ENCODE measurements around the gene ISL2. TPM values are rescaled to one million over a fixed set of nuclear protein-coding genes. Genes with fewer than 3 reads are reported as not detected.
A peak's percentile ranks its signal among the peaks of the same experiment; 100 is the strongest.

ISL2 gene
- total RNA-seq, 1 donor from 2014 or later = 78.7 TPM

GRCh38 chr15:76337696-76338485 lies 1.3 kb downstream of the ISL2 start:
- peaks cover 12% of the 10 kb centered on the region for H3K36me3 Mint-ChIP-seq (ENCODE audit: unreplicated experiment)
- no peak overlapping the region for H3K27ac Mint-ChIP-seq (ENCODE audit: unreplicated experiment)
- TF ChIP-seq CTCF (IDR thresholded peaks at IDR 0.05; ENCODE audit: partially characterized antibody, unreplicated experiment) = no peak
- peaks cover 16% of the 10 kb centered on the region for H3K4me1 Mint-ChIP-seq (ENCODE audit: low read depth, unreplicated experiment)
- H3K9me3 Mint-ChIP-seq (ENCODE audit: unreplicated experiment) = peaks cover 49% of the 10 kb centered on the region
- H3K4me3 Mint-ChIP-seq (ENCODE audit: unreplicated experiment) = peak overlapping the region; percentile 87
- DNase-seq = peak; percentile 57
- peaks cover 45% of the 10 kb centered on the region for H3K27me3 Mint-ChIP-seq (ENCODE audit: unreplicated experiment)

DNA sequence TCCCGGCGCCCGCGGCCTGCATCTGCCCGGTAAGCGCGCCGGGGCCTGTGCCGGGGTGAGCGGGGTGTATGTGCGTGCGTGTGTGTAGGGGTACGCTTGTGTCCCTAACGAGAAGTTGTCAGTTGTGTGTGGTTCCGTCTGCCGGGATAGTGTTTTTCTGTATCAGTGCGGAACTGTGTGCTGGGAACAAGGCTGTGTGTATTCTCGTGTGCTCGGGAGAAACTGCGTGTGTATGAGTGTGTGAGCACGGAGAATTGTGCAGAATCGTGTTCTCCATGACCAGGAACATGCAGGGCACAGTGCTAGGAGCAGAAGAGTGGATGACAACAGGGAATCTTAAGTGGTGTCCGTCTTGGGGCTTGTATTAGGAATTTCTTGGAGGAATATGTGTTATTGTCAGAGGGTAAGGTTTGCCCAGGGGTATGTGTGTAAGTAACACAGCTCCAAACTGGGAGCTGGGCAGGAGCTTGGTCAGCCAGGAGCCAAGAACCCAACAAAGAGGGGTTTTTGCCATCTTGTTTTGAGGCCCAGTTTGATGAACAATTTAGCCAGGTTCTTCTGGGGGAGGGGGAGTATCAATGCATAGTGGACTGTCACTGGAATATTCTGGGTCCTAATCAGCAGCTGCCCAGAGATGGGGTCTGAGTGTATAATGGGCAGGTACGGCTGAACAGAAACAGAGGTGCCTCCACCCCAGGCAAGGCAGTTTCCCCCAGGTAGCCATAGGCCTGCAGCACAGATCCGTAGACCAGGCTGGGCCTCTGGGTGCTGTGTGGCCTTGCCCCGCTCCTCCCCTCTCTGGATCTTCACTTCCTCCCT lies 2.1 kb downstream of the ISL2 start:
- Mint-ChIP-seq H3K4me1 (ENCODE audit: low read depth, unreplicated experiment) (peaks cover 16% of the 10 kb centered on the region), H3K27ac (ENCODE audit: unreplicated experiment) (peak overlapping the region; percentile 86)
- no peak for TF ChIP-seq CTCF (IDR thresholded peaks at IDR 0.05; ENCODE audit: partially characterized antibody, unreplicated experiment)

GRCh38 chr15:76339305-76340197 lies 3.0 kb downstream of the ISL2 start:
- peaks cover 16% of the 10 kb centered on the region for H3K36me3 Mint-ChIP-seq (ENCODE audit: unreplicated experiment)
- DNase-seq = peak; percentile 50
- H3K9me3 Mint-ChIP-seq (ENCODE audit: unreplicated experiment) = peaks cover 46% of the 10 kb centered on the region
- H3K27me3 Mint-ChIP-seq (ENCODE audit: unreplicated experiment) = peaks cover 48% of the 10 kb centered on the region
- TF ChIP-seq CTCF (IDR thresholded peaks at IDR 0.05; ENCODE audit: partially characterized antibody, unreplicated experiment) = no peak
- H3K4me3 Mint-ChIP-seq (ENCODE audit: unreplicated experiment) = peak overlapping the region; percentile 93
- H3K4me1 Mint-ChIP-seq (ENCODE audit: low read depth, unreplicated experiment) = peaks cover 15% of the 10 kb centered on the region
- H3K27ac Mint-ChIP-seq (ENCODE audit: unreplicated experiment) = peak overlapping the region; percentile 96

More for the DNA sequence above, 2.1 kb downstream of the ISL2 start:
- Mint-ChIP-seq H3K9me3 (ENCODE audit: unreplicated experiment) (peaks cover 49% of the 10 kb centered on the region), H3K36me3 (ENCODE audit: unreplicated experiment) (peaks cover 12% of the 10 kb centered on the region), H3K27me3 (ENCODE audit: unreplicated experiment) (peaks cover 49% of the 10 kb centered on the region), H3K4me3 (ENCODE audit: unreplicated experiment) (peak overlapping the region; percentile 93)
- DNase-seq = no peak

GRCh38 chr15:76340198-76340802 lies 3.7 kb downstream of the ISL2 start:
- peak overlapping the region; percentile 96 for H3K27ac Mint-ChIP-seq (ENCODE audit: unreplicated experiment)
- peak; percentile 69 for DNase-seq
- H3K27me3 Mint-ChIP-seq (ENCODE audit: unreplicated experiment) = peaks cover 50% of the 10 kb centered on the region
- H3K36me3 Mint-ChIP-seq (ENCODE audit: unreplicated experiment) = peaks cover 16% of the 10 kb centered on the region
- H3K4me1 Mint-ChIP-seq (ENCODE audit: low read depth, unreplicated experiment) = peaks cover 20% of the 10 kb centered on the region
- H3K4me3 Mint-ChIP-seq (ENCODE audit: unreplicated experiment) = peak overlapping the region; percentile 93
- peaks cover 40% of the 10 kb centered on the region for H3K9me3 Mint-ChIP-seq (ENCODE audit: unreplicated experiment)
- TF ChIP-seq CTCF (IDR thresholded peaks at IDR 0.05; ENCODE audit: partially characterized antibody, unreplicated experiment) = no peak
